ENCODE measurements around the gene TMEM259. TPM values are rescaled to one million over a fixed set of nuclear protein-coding genes. Genes with fewer than 3 reads are reported as not detected.

Gene TMEM259
- total and polyA plus RNA-seq, 9 of the 15 experiments (the other 6 are each of a cell fraction or from before 2014, with no cell fraction given) = 0.52 to 231 (median 63.6) TPM

- TF ChIP-seq ARID4B (CRISPR knock-in tag; IDR thresholded peaks at IDR 0.05) (no peak), BCLAF1 (IDR thresholded peaks at IDR 0.05; ENCODE audit: borderline replicate concordance in 1 of 2, control insufficient read depth in 1 of 2, low read depth in 2 of 2, low read length in 1 of 2) (no peak), ZZZ3 (IDR thresholded peaks at IDR 0.05) (no peak), ZNF184 (CRISPR knock-in tag; IDR thresholded peaks at IDR 0.05) (no peak), MLX (CRISPR knock-in tag; conservative IDR thresholded peaks at IDR 0.05) (no peak), E2F3 (CRISPR knock-in tag; IDR thresholded peaks at IDR 0.05) (no peak), RBFOX2 (IDR thresholded peaks at IDR 0.05; ENCODE audit: low read depth, low read length) (no peak), CREB3L1 (IDR thresholded peaks at IDR 0.05; ENCODE audit: borderline replicate concordance, low read depth) (no peak; the same call in 1 of the 2 replicates), THAP12 (CRISPR knock-in tag; IDR thresholded peaks at IDR 0.05) (no peak), NFYB (IDR thresholded peaks at IDR 0.05; ENCODE audit: extremely low read depth, insufficient read length) (no peak), TCF15 (CRISPR knock-in tag; IDR thresholded peaks at IDR 0.05) (no peak), GATA2 (CRISPR knock-in tag; IDR thresholded peaks at IDR 0.05) (no peak), PCBP2 (IDR thresholded peaks at IDR 0.05; ENCODE audit: low read depth, low read length, poor library complexity, severe bottlenecking) (no peak), ELF4 (CRISPR knock-in tag; IDR thresholded peaks at IDR 0.05) (no peak), HDAC2 (IDR thresholded peaks at IDR 0.05) (0 out of 2 replicates have a peak, but pooled peaks have one; percentile 33)
These were observed 50.2 kb downstream of the TMEM259 start (continued) for GRCh38 chr19:970695-971094.
